H1 (cell line): Measurements from ENCODE around the gene GRIP1. TPM values are rescaled to one million over a fixed set of nuclear protein-coding genes. Genes with fewer than 3 reads are reported as not detected.

Source experiments
- CTCF ChIA-PET: fragments of 300-600 bp; sonication (Branson Sonifier 250); formaldehyde crosslinking; loops from one replicate; lab custom pipeline; 2021; ENCODE audit not compliant: partially characterized antibody; lab: Charles Lee
- POLR2A ChIA-PET: fragments of 300-600 bp; sonication (Branson Sonifier 250); formaldehyde crosslinking; loops from one replicate; lab custom pipeline; 2021; ENCODE audit warnings: inconsistent platforms; ENCODE audit not compliant: partially characterized antibody; lab: Charles Lee
- DNase-seq, 2 experiments: peaks; one replicate each; pipeline versions ENCODE4 v3.0.0 to v3.0.0-alpha.2; 2010 to 2022; ENCODE audit warnings: low spot score in 2 of 2, low read depth in 1 of 2, mixed read lengths in 1 of 2
- FAIRE-seq: peaks from 2 replicates; lab custom pipeline; 2011; peaks lifted over from hg19 to GRCh38; lab: Jason Lieb, UNC
- H2AFZ ChIP-seq: 2 replicates; pipeline ENCODE4 v1.8.1; 2012; ENCODE audit warnings: low read length, inconsistent platforms
- H2AK5ac ChIP-seq: 2 replicates; pipeline ENCODE4 v1.6.1; 2013; ENCODE audit warnings: low read depth, low read length
- H2BK120ac ChIP-seq: replicated peaks from 2 replicates; pipeline ENCODE3; 2013; ENCODE audit warnings: low read depth, low read length, inconsistent platforms
- H2BK12ac ChIP-seq: 2 replicates; pipeline ENCODE4 v1.6.1; 2013; ENCODE audit warnings: low read depth, low read length
- H2BK15ac ChIP-seq: 2 replicates; pipeline ENCODE4 v1.6.1; 2013; ENCODE audit warnings: low read length
- H2BK20ac ChIP-seq: 2 replicates; pipeline ENCODE4 v1.6.1; 2013; ENCODE audit warnings: low read length
- H2BK5ac ChIP-seq: 2 replicates; pipeline ENCODE4 v1.6.1; 2013; ENCODE audit warnings: low read depth, low read length
- H3K14ac ChIP-seq: 2 replicates; pipeline ENCODE4 v1.6.1; 2013; ENCODE audit warnings: inconsistent platforms; ENCODE audit not compliant: insufficient read length
- H3K18ac ChIP-seq: 2 replicates; pipeline ENCODE4 v1.6.1; 2013; ENCODE audit warnings: low read length; ENCODE audit errors: extremely low read depth
- H3K23ac ChIP-seq: 2 replicates; pipeline ENCODE4 v1.6.1; 2013; ENCODE audit warnings: inconsistent platforms; ENCODE audit not compliant: insufficient read length
- H3K23me2 ChIP-seq: 2 replicates; pipeline ENCODE4 v1.6.1; 2013; ENCODE audit warnings: low read depth, low read length
- H3K27ac ChIP-seq: 2 replicates; pipeline ENCODE4 v1.6.1; 2011; ENCODE audit warnings: low read depth, low read length, inconsistent platforms
- H3K27me3 ChIP-seq, 4 experiments: replicated peaks in 1 of 4; 1 replicate in 1 of 4; 2 replicates in 3 of 4; pipeline versions ENCODE4 v1.6.1 to v1.8.1; 2011 to 2013; ENCODE audit warnings: low read length in 3 of 4, mild to moderate bottlenecking in 3 of 4, inconsistent platforms in 2 of 4, mixed read lengths in 2 of 4, moderate library complexity in 1 of 4; ENCODE audit not compliant: control insufficient read depth in 3 of 4, insufficient read depth in 3 of 4; ENCODE audit errors: extremely low read depth in 1 of 4
- H3K36me3 ChIP-seq, 4 experiments: 2 replicates each; pipeline versions ENCODE4 v1.6.1 to v1.8.1; 2011 to 2013; ENCODE audit warnings: mild to moderate bottlenecking in 4 of 4, low read length in 3 of 4, moderate library complexity in 2 of 4, control low read depth in 1 of 4, inconsistent platforms in 1 of 4; ENCODE audit not compliant: insufficient read depth in 4 of 4, control insufficient read depth in 2 of 4
- H3K4ac ChIP-seq: replicated peaks from 2 replicates; pipeline ENCODE3; 2013; ENCODE audit warnings: low read length, low read depth, mixed read lengths, inconsistent platforms; ENCODE audit not compliant: insufficient read length
- H3K4me1 ChIP-seq, 4 experiments: replicated peaks in 1 of 4; 1 replicate in 1 of 4; 2 replicates in 3 of 4; pipeline versions ENCODE4 v1.6.1 to v1.8.1; 2011 to 2013; ENCODE audit warnings: low read length in 3 of 4, inconsistent platforms in 2 of 4, mixed read lengths in 1 of 4; ENCODE audit not compliant: insufficient read depth in 4 of 4, control insufficient read depth in 3 of 4
- H3K4me2 ChIP-seq, 2 experiments: 2 replicates each; pipeline versions ENCODE4 v1.6.1 to v1.8.1; 2011 to 2013; ENCODE audit warnings: low read depth in 2 of 2, low read length in 2 of 2, control low read depth in 1 of 2, inconsistent platforms in 1 of 2, mild to moderate bottlenecking in 1 of 2; ENCODE audit not compliant: insufficient read depth in 1 of 2
- H3K4me3 ChIP-seq, 4 experiments: fragments of 200-600, 300-600 bp in 1 of 4; sonication (generic), shearing (Covaris generic), sonication (Bioruptor Twin) in 1 of 4; 2 replicates each; pipeline versions ENCODE4 v1.5.1 to v1.8.1; 2011 to 2016; ENCODE audit warnings: low read length in 4 of 4, low read depth in 3 of 4, control low read depth in 2 of 4, inconsistent platforms in 2 of 4, mild to moderate bottlenecking in 2 of 4, mixed read lengths in 1 of 4, moderate library complexity in 1 of 4; ENCODE audit not compliant: insufficient read depth in 2 of 4; ENCODE audit errors: extremely low read depth in 1 of 4
- H3K56ac ChIP-seq: replicated peaks from 2 replicates; pipeline ENCODE3; 2013; ENCODE audit warnings: low read depth, mild to moderate bottlenecking, mixed read lengths, low read length, inconsistent platforms; ENCODE audit not compliant: insufficient read length
- H3K79me1 ChIP-seq: 2 replicates; pipeline ENCODE4 v1.6.1; 2013; ENCODE audit warnings: low read depth, low read length, control low read depth
- H3K79me2 ChIP-seq, 2 experiments: 2 replicates each; pipeline versions ENCODE4 v1.6.1 to v1.8.1; 2012 to 2013; ENCODE audit warnings: low read length in 2 of 2, mild to moderate bottlenecking in 2 of 2, inconsistent platforms in 1 of 2; ENCODE audit not compliant: insufficient read depth in 2 of 2, control insufficient read depth in 1 of 2
- H3K9ac ChIP-seq, 4 experiments: replicated peaks in 1 of 4; 1 replicate in 1 of 4; 2 replicates in 3 of 4; pipeline versions ENCODE4 v1.6.1 to v1.8.1; 2011 to 2013; ENCODE audit warnings: low read depth in 3 of 4, low read length in 3 of 4, control low read depth in 2 of 4, mild to moderate bottlenecking in 2 of 4, moderate library complexity in 2 of 4, inconsistent platforms in 1 of 4; ENCODE audit errors: extremely low read depth in 1 of 4
- H3K9me3 ChIP-seq, 2 experiments: 2 replicates each; pipeline versions ENCODE4 v1.6.1 to v1.8.1; 2012 to 2013; ENCODE audit warnings: mild to moderate bottlenecking in 2 of 2, moderate library complexity in 2 of 2, control low read depth in 1 of 2, inconsistent platforms in 1 of 2, low read depth in 1 of 2, low read length in 1 of 2, mixed read lengths in 1 of 2; ENCODE audit not compliant: insufficient read depth in 2 of 2
- H4K20me1 ChIP-seq, 2 experiments: replicated peaks in 1 of 2; 2 replicates each; pipeline versions ENCODE3 to v1.8.1; 2011 to 2013; ENCODE audit warnings: inconsistent platforms in 2 of 2, low read length in 2 of 2, mild to moderate bottlenecking in 1 of 2; ENCODE audit not compliant: insufficient read depth in 2 of 2, control insufficient read depth in 1 of 2
- H4K5ac ChIP-seq: 2 replicates; pipeline ENCODE4 v1.6.1; 2013; ENCODE audit warnings: low read length, low read depth, mixed read lengths, inconsistent platforms; ENCODE audit not compliant: insufficient read length
- H4K8ac ChIP-seq: 2 replicates; pipeline ENCODE4 v1.8.0; 2013; ENCODE audit warnings: mild to moderate bottlenecking, moderate library complexity, low read length, inconsistent platforms; ENCODE audit not compliant: insufficient read depth; ENCODE audit errors: extremely low read depth
- H4K91ac ChIP-seq: replicated peaks from 2 replicates; pipeline ENCODE3; 2013; ENCODE audit warnings: low read length, mixed read lengths, inconsistent platforms; ENCODE audit not compliant: insufficient read length
- CBX8 ChIP-seq: fragments of 300-800, 300-1000 bp; sonication (generic); IDR thresholded peaks from 2 replicates; pipeline ENCODE4 v1.7.1; 2016; ENCODE audit warnings: low read depth, low read length, borderline replicate concordance
- CHD2 ChIP-seq: IDR thresholded peaks from 2 replicates; pipeline ENCODE4 v1.6.1; 2012; ENCODE audit warnings: low read length, improper control_type of control experiment
- CREB1 ChIP-seq: IDR thresholded peaks from 2 replicates; pipeline ENCODE4 v1.6.1; 2012; ENCODE audit warnings: inconsistent platforms
- GABPA ChIP-seq: IDR thresholded peaks from 2 replicates; pipeline ENCODE4 v1.6.1; 2011; ENCODE audit warnings: mild to moderate bottlenecking, low read length, moderate library complexity, borderline replicate concordance; ENCODE audit not compliant: insufficient read depth
- JUND ChIP-seq: IDR thresholded peaks from 2 replicates; pipeline ENCODE4 v1.6.1; 2011; ENCODE audit warnings: mild to moderate bottlenecking, improper control_type of control experiment, low read length
- MAFK ChIP-seq: IDR thresholded peaks from 2 replicates; pipeline ENCODE4 v1.6.1; 2012; ENCODE audit warnings: low read depth, mild to moderate bottlenecking, improper control_type of control experiment, low read length
- NANOG ChIP-seq: IDR thresholded peaks from 2 replicates; pipeline ENCODE4 v1.6.1; 2011; ENCODE audit warnings: low read length, low read depth, mild to moderate bottlenecking, inconsistent platforms; ENCODE audit not compliant: insufficient read depth, poor library complexity, severe bottlenecking
- POLR2A ChIP-seq, 2 experiments: IDR thresholded peaks; 1 replicate in 1 of 2; 2 replicates in 1 of 2; pipeline ENCODE4 v1.6.1; 2011; ENCODE audit warnings: low read depth in 2 of 2, low read length in 2 of 2, mild to moderate bottlenecking in 2 of 2; ENCODE audit errors: control extremely low read depth in 1 of 2
- POU5F1 ChIP-seq: IDR thresholded peaks from 2 replicates; pipeline ENCODE4 v1.6.1; 2011; ENCODE audit warnings: low read depth, mild to moderate bottlenecking, low read length, moderate library complexity
- RNF2 ChIP-seq: fragments of 200-900, 300-1000 bp; sonication (generic); IDR thresholded peaks from 2 replicates; pipeline ENCODE4 v1.7.1; 2016; ENCODE audit warnings: borderline replicate concordance, low read depth, mild to moderate bottlenecking, antibody characterized with exemption, low read length; ENCODE audit not compliant: poor library complexity, severe bottlenecking; ENCODE audit errors: missing control alignments
- SP1 ChIP-seq: IDR thresholded peaks from 2 replicates; pipeline ENCODE4 v1.6.1; 2011; ENCODE audit warnings: low read depth, low read length
- SUZ12 ChIP-seq: fragments of 200-600 bp; sonication (generic); IDR thresholded peaks from 2 replicates; pipeline ENCODE4 v1.6.1; 2012; ENCODE audit warnings: mild to moderate bottlenecking, inconsistent platforms, low read length, moderate library complexity, mixed read lengths
- TAF1 ChIP-seq: IDR thresholded peaks from 2 replicates; pipeline ENCODE4 v1.6.1; 2011; ENCODE audit warnings: mild to moderate bottlenecking, low read depth, low read length
- WGBS, 2 experiments: shearing (Covaris generic) in 1 of 2; methylation state at CpG; one replicate each; pipeline versions ENCODE4 v1.1.6 to v1.1.7; 2013 to 2015; ENCODE audit warnings: low lambda C conversion rate in 2 of 2, mixed read lengths in 2 of 2, inconsistent platforms in 1 of 2, low coverage in 1 of 2, missing lambda C conversion rate in 1 of 2; ENCODE audit not compliant: insufficient replicate concordance in 2 of 2, insufficient coverage in 1 of 2, insufficient read length in 1 of 2; ENCODE audit errors: extremely low coverage in 1 of 2, missing lambda C conversion rate in 1 of 2; 5-methylcytosine and 5-hydroxymethylcytosine counted together
- polyA plus RNA-seq, 7 experiments: library from polyadenylated mRNA; depleted of rRNA in 3 of 7; stranded (reverse) in 5 of 7; unstranded in 2 of 7; fragments of >200 nt in 5 of 7; fragments of 200-250 nt in 2 of 7; gene quantifications; 1 replicate in 5 of 7; 2 replicates in 1 of 7; 4 replicates in 1 of 7; pipeline versions ENCODE4 v1.2.1 to v1.2.3, GENCODE V29; 2011 to 2013; ENCODE audit warnings: missing spikeins in 2 of 7, mixed read lengths in 2 of 7
- total RNA-seq: library from RNA; stranded (reverse); fragmentation: NEBNext Ultra II Directional; extraction: Animal tissue kit (Norgen Biotek cat#: 25700); gene quantifications from 2 replicates; pipeline ENCODE4 v1.2.1, GENCODE V29; 2021
- TF ChIP-seq, protein P1 (sequence below): IDR thresholded peaks from 2 replicates; pipeline ENCODE4 v1.6.1; 2012; ENCODE audit warnings: inconsistent platforms

The GRIP1 gene
- total and polyA plus RNA-seq, 2 of the 8 experiments (the other 6 are each of a cell fraction or from before 2014, with no cell fraction given): 4.5 to 27.3 TPM

DNA sequence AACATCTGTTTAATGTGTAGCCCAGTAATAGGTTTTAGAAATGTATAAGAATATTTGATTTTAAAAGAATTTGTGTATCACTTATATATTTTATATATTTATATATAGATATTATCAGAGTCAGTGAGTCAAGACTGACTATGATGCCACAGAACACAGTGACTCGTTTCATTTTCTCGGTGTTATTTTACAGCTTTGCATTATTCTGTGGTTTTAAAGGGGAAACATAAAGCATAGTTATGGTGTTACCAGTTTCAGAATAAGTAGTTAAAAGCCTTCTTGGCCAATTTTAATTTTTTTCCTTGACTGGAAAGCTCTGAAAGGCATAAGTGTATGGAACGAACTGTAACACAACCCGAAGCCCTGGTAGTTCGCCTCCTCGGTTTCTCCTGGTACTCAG lies 91.0 kb downstream of the GRIP1 start:
- H3K4me2 ChIP-seq: no peak overlapping the region
- no peak overlapping the region for H3K27ac ChIP-seq
- no peak overlapping the region for H3K23ac ChIP-seq
- no peak overlapping the region for H3K14ac ChIP-seq
- ChIA-PET POLR2A (no interaction called here), CTCF (no interaction called here)
- H3K27me3 ChIP-seq: no peaks in the 10 kb centered on the region
- no peak for FAIRE-seq
- peaks cover 0 to 3% (median 0%) of the 10 kb centered on the region in 4 experiments; a peak in 1 of 7 replicates for H3K4me1 ChIP-seq
- H2BK15ac ChIP-seq: no peak overlapping the region
- no peaks in the 10 kb centered on the region for H3K79me2 ChIP-seq
- H2AK5ac ChIP-seq: no peak overlapping the region
- H3K36me3 ChIP-seq: no peaks in the 10 kb centered on the region
- no peak overlapping the region; a peak in 1 of 7 replicates for H3K9ac ChIP-seq
- no peak overlapping the region for H4K5ac ChIP-seq
- H3K79me1 ChIP-seq: no peaks in the 10 kb centered on the region
- H3K4ac ChIP-seq: no peak overlapping the region
- H3K9me3 ChIP-seq: no peaks in the 10 kb centered on the region
- no peak overlapping the region for H2BK120ac ChIP-seq
- H4K91ac ChIP-seq: no peak overlapping the region
- no peak overlapping the region for H2BK5ac ChIP-seq
- H4K20me1 ChIP-seq: no peaks in the 10 kb centered on the region
- H2BK20ac ChIP-seq: no peak overlapping the region
- DNase-seq: no peak
- no peak overlapping the region for H2AFZ ChIP-seq
- H3K18ac ChIP-seq: no peak overlapping the region
- no peak overlapping the region for H3K4me3 ChIP-seq
- no peaks in the 10 kb centered on the region for H3K23me2 ChIP-seq
- no peak overlapping the region for H2BK12ac ChIP-seq
- 97% methylated on average over 6 of the region's 6 CpGs; no CpG with 5 or more reads in 1 of the 2 experiments for WGBS, 2 experiments
- no peak for TF ChIP-seq POU5F1
- TF ChIP-seq, protein P1, sequence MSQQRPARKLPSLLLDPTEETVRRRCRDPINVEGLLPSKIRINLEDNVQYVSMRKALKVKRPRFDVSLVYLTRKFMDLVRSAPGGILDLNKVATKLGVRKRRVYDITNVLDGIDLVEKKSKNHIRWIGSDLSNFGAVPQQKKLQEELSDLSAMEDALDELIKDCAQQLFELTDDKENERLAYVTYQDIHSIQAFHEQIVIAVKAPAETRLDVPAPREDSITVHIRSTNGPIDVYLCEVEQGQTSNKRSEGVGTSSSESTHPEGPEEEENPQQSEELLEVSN: no peak
- no peak for TF ChIP-seq SP1
- TF ChIP-seq NANOG: no peak
- no peak for TF ChIP-seq RNF2
- TF ChIP-seq MAFK: no peak
- TF ChIP-seq JUND: no peak
- TF ChIP-seq CREB1: no peak
- no peak for TF ChIP-seq GABPA
- no peak for TF ChIP-seq POLR2A (IDR thresholded peaks at IDR 0.05; ENCODE audit: control extremely low read depth in 1 of 2, low read depth in 2 of 2, low read length in 2 of 2)
- no peak for TF ChIP-seq SUZ12
- TF ChIP-seq CHD2: no peak
- no peak for TF ChIP-seq TAF1
- no peak for TF ChIP-seq CBX8
- no peak overlapping the region for H3K56ac ChIP-seq
- no peak overlapping the region for H4K8ac ChIP-seq
